Measurements from ENCODE around the gene DNAJC15.
A peak's percentile ranks its signal among the peaks of the same experiment; 100 is the strongest.

Gene DNAJC15

GRCh38 chr13:43126420-43126819, 103.0 kb downstream of the DNAJC15 start:
- peak; percentile 20 for DNase-seq (ENCODE audit: low spot score)

DNA sequence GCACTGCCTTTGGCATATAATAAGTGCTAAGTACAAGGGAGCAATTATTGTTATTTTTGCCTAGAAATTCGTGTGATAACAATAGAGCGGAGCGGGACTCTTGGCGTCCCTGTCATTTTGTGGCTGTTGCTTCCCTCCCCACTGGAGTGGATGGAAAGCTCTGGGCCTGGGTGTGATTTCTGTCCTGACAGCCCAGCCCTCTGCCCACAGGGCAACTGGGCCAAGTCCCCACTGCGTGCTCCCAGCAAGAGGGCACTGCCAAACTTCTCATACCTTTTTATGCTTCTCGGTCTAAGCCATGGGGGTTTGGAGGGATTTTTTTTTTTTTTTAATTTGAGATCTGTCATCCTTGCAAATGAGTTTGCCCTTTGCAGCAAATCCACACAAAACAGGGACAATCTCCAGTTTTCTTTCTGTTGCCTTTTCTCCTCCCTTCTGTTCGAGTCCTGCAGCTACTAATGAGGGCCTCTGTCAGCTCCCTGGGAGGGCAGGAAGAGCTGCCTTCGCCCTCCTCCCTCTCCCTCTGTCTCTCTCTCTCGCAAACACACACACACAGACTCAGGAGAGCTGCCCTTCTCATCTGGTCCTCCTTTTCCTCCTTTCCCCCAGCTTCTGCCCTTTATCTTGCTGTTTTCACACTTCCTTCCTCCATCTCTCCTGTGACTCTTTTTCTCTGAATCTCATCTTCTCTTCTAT, 103.9 kb downstream of the DNAJC15 start:
- DNase-seq (ENCODE audit: low spot score) = peak; percentile 62

DNA sequence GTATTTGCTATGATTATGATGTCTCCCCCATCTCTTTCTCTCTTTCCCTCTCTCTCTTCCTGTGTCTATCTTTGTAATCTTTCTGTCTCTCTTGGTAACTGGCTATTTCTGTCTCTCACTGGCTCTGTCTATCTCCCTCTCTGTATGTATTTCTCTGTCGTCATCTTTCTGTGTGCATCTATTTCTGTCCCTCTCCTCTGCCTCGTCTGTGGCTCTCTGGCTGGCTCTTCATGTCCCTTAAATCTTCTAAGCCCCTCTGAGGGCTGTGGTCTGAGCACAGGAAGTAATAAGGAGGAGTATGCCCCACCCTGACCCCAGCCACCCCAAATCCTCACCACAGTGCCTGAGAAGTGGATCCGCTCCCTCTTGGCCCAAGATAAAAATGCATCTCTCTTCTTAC, 104.4 kb downstream of the DNAJC15 start:
- DNase-seq (ENCODE audit: low spot score) = peak; percentile 63

DNA sequence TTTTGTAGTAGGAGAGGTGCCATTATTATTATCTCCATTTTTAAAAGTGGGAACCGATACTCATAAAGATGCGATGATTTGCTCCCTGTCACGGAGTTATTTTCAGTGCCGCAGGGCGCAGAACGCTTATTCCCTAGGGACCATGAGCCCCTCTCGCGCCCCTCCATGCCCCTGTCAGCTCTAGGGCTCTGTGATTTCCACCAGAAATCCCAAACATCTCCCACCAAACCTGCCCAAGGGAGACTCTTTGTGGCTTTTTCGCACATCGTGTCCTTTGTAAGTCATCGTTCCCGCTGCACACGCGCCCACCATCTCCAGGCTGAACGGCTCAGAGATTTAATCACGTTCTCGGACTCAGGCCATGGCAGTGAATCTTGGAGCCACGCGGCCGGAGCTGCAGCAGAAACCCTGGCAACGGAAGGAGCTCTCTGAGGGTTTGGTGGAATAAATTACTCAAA, 105.1 kb downstream of the DNAJC15 start:
- peak; percentile 36 for DNase-seq (ENCODE audit: low spot score)

DNA sequence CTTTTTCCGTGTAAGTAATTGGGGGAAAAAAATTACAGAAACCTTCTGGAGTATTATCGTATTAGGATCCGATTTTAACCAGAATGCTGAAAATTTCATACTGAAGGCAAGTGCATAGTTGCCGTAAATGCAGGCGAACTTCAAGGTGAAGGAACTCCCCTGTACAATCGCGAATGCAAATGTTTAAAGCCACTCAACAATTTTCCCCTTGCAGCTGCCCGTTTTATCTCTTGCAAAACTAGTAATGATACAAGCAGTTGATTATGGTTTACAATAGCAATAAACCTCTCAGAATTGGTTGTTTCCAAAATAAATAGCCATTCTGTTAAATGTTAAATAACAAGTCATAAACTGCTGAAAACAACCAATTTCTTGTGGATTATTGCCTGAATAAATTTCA, 105.7 kb downstream of the DNAJC15 start:
- DNase-seq (ENCODE audit: low spot score) = peak; percentile 20

DNA sequence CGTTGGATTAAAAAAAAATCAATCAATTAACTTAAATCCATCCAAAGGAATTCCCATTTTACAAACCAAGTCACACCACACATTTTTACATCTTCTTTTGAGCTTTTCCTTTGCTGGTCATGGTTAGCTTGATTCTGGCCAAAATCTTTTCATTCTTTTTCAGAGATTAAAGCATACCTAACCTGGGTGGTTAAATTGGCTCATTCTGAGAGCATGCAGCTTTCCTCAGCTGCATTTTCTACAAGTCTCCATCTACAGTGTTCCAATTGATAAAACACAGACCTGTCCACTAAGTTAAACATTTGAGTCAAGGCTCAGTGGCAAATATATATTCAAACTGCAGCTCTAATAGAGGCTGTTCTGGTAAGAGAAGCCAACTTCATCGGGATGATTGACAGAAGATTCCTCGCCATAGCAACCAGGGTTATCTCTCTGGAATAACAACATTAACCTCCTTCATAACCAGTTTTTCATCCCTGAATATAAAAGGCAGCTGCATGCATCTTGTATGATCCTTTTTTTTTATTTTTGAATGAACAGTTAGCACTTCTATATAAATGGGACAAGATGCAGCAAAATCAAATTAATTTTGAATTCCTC, 106.2 kb downstream of the DNAJC15 start:
- peak; percentile 1 for DNase-seq (ENCODE audit: low spot score)

DNA sequence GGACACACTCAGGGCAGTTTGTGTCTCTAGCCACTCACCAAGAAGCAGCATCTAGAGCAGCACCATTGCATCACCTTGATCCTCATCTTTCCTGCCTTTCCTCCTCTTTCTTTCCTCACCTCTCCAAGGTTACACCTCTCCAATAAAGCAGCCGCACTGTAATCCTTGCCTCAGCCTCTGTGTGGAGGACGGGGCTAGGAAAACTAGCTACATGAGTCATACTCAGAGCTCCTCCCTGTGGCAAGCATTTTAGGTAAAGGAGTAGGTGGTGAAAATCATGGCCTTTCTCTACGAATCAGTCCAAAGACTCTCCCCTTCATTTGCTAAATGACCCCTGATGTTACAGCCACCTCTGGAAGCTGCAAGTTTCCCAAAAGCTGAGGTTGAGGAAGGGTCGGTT, 108.9 kb downstream of the DNAJC15 start:
- DNase-seq (ENCODE audit: low spot score) = no peak

GRCh38 chr13:43132911-43133310, 109.5 kb downstream of the DNAJC15 start:
- DNase-seq (ENCODE audit: low spot score) = peak; percentile 37

DNA sequence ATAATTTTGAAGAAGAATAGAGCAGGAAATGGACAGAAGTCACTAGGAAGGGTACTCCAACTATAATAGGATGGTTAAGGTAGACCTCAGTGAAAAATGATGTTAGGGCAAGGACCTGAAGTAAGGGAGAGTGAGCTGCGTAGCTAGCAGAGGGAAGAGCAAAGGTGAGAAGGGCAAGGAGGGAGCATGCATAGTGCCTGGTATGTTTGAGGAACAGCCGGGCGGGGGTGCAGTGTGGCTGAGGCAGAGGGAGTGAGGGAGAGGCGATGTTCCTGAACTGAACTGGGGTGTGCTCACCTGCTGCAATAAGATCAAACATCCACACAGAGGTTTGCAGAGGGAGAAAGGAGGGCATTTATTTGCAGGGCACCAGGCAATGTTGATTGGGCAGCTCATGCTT, 110.4 kb downstream of the DNAJC15 start:
- DNase-seq (ENCODE audit: low spot score) = peak; percentile 46

DNA sequence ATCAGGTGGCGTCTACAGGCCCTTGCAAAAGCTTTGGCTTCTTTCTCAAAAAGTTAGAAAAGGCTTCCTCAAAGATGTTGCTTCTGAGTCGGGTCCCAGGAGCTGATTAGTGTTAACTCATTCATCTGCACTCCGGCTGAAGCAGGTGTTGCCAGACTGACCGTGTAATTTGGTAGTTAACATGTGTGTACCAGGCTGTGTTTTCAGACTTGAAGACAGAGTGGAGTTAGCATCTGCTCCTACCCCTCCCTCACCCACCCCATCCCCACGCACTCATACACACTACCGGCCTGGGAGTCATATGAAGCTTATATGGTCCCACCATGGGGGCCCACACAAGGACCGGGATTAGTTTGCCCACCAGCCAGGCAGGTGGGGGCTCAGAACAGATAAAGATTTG, 111.5 kb downstream of the DNAJC15 start:
- DNase-seq (ENCODE audit: low spot score) = peak; percentile 42

DNA sequence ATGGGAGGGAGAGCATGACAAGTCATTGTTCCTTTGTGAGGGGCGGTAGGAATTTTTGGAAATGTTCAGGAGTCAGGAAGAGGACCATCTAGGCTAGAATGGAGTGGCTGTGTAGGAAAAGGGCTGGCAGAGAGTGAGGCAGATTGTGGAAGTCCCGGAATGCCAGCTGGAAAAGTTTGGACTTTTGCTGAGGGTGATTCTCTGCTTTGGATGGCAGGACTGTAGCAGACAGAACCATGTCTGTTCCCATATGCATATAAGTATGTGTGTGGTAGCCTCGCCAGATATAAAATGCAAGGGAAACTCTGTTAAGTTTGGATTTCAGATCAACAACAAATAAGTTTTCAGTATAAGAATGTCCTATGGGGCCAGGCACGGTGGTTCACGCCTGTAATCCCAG, 112.1 kb downstream of the DNAJC15 start:
- DNase-seq (ENCODE audit: low spot score) = peak; percentile 4

- peak; percentile 64 for DNase-seq (ENCODE audit: low spot score)
Measured at GRCh38 chr13:43136920-43137575, 113.7 kb downstream of the DNAJC15 start.

DNA sequence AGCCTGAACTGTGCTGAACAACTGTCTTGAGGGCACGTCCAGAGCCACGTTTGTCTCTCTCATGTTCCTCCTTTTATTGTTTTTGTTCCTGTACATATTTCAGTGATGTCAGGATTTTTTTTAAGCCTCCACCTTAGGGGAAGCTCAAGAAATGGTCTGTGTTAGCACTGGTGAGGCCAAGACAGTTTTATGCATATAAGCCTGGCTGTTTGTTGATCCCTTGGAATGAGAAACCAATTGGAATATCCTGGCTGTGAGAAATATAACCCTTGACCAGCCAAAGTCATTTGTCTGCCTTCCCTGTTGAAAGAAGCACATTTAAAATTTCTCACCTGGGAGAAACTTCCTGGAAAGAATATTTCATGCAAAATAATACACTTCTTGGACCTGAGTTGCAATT, 115.8 kb downstream of the DNAJC15 start:
- DNase-seq (ENCODE audit: low spot score) = no peak

DNA sequence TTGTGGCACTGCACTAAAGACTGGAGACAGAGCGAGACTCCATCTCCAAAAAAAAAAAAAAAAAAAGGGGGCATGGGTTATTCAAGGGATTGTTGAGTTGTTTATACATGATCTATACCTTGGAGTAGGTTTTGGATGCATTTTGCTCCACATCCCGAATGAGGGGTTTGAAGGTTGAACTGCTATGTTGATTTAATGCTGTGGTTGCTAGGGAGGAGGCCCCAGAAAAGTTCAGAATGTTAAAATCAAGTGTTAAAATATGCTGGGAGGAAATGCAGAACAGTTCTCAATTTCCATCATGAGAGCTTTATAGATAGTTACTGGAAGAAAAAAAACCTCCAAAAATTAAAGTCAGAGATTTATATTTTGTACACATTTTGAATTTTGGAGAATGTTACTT, 116.5 kb downstream of the DNAJC15 start:
- no peak for DNase-seq (ENCODE audit: low spot score)

DNA sequence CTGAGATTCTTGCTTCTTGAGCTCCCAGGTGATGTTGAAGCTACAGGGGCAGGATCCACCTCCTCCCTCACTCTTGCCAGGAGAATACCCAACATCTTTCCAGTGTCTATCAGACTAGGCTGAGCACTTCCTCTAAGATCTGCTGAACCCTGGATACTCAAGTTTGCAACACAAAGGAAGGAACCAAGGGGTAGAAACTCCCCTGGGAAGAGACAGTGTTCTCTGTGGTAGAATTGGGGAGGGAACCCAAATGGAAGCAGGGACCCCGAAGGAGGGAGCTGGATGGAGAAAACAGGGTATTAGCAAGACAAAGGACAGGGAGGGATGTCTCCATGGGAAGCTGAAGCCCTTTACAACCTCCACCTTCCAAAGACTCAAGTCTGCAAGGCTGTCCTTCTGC, 117.6 kb downstream of the DNAJC15 start:
- DNase-seq (ENCODE audit: low spot score) = no peak

GRCh38 chr13:43141685-43142084, 118.3 kb downstream of the DNAJC15 start:
- no peak for DNase-seq (ENCODE audit: low spot score)

GRCh38 chr13:43143591-43143990, 120.2 kb downstream of the DNAJC15 start:
- no peak for DNase-seq (ENCODE audit: low spot score)

- no peak for DNase-seq (ENCODE audit: low spot score)
Measured at GRCh38 chr13:43145534-43146196, 122.3 kb downstream of the DNAJC15 start.

GRCh38 chr13:43146400-43146799, 123.0 kb downstream of the DNAJC15 start:
- DNase-seq (ENCODE audit: low spot score) = no peak

DNA sequence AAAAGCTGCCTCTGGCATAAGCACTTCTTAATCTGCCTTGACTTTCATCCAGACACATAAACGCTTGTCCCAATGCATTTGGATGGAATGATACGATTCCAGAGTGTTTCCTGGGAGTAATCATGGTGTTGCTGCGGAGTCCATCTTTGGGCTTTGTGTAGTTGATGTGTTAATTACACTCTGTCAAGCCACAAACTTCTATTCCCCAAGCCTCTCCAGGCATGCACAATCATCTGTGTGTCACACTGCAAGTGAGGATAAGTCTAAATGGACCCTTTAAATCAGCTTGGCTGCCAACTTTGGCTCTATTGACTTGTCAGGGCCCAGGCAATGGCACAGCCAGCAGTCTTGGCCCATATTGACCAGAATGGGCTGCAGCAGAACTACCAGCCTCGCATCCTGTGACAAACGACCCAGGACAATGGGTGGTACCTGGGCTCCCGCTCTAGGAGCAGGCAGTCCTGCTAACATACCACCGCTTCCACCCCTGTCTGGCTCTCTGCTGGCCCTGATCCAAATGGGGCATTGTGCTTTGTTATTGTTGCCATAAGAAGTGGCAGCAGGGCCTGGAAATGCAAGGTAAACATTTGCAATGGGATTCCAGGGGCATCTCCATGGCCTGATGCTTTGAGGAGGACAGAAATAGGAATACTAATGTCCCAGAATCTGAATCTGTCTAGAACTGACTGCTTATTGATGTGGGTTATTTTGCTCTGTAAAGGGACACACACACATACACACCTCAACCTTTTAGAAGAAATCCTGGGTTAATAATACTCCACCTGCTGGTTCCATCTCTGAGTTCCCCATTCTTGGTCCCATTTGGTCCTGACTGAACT, 127.2 kb downstream of the DNAJC15 start:
- no peak for DNase-seq (ENCODE audit: low spot score)

DNA sequence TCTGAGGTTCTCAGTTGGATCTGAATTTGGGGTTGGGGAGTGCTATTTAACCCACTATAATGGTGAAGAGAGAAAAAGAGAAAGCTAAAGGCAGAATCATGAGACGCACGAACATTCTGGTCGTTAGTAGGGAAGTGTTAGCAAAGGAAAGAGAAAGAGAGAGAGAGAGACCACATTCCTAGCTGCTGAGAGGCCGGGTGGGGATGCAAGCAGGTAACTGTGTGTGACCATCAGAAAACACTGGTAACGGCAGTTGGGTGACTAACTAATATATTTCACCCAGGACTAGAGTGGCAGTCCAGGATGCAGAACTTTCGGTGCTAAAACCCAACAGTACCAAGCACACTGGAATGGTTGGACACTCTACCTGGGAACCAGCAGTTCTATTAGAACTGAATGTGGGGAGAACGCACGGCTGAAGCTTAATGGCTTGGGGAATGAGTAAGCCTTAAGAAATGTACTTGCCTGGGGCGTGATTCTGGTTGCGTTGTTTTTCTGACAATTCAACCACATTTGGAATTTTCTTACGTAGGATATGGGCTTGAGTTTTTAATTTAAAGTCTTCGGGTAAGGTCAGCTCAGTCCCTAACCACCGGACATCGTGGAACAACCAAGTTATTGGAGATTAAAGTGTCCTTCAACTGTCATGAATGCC, 130.2 kb downstream of the DNAJC15 start:
- no peak for DNase-seq (ENCODE audit: low spot score)

All from left forelimb (tissue), 1 donor.